C1 segment of cervical spinal cord (tissue), 14 donors: ENCODE results near the gene GRB10.

Source experiments
- DNase-seq, 14 donors: peaks; one replicate each; lab custom pipeline; 2025; lab: John Stamatoyannopoulos, UW

The GRB10 gene

GRCh38 chr7:50695026-50695425 lies 87.7 kb downstream of the GRB10 start:
- no peak for DNase-seq

GRCh38 chr7:50693455-50694130 lies 89.1 kb downstream of the GRB10 start:
- DNase-seq = no peak

GRCh38 chr7:50690541-50691011 lies 92.1 kb downstream of the GRB10 start:
- DNase-seq = peak in 5 of 14 donors; percentile 31 to 63 (median 53)

GRCh38 chr7:50688226-50688590 lies 94.5 kb downstream of the GRB10 start:
- no peak for DNase-seq

- peak in 1 of 14 donors; percentile 88 for DNase-seq
Observed at GRCh38 chr7:50687575-50688225, 95.0 kb downstream of the GRB10 start.

GRCh38 chr7:50687096-50687495 lies 95.6 kb downstream of the GRB10 start:
- DNase-seq = peak in 1 of 14 donors; percentile 72

- peak in 1 of 14 donors; percentile 40 for DNase-seq
Observed at GRCh38 chr7:50685135-50686065, 97.3 kb downstream of the GRB10 start.

GRCh38 chr7:50684713-50685075 lies 98.0 kb downstream of the GRB10 start:
- no peak for DNase-seq

- no peak for DNase-seq
Observed at GRCh38 chr7:50684011-50684712, 98.5 kb downstream of the GRB10 start.

GRCh38 chr7:50682573-50682972 lies 100.1 kb downstream of the GRB10 start:
- no peak for DNase-seq

GRCh38 chr7:50682079-50682478 lies 100.6 kb downstream of the GRB10 start:
- no peak for DNase-seq

GRCh38 chr7:50681432-50682045 lies 101.2 kb downstream of the GRB10 start:
- DNase-seq = no peak

GRCh38 chr7:50679218-50680007 lies 103.3 kb downstream of the GRB10 start:
- DNase-seq = peak in 1 of 14 donors; percentile 34

GRCh38 chr7:50678586-50678985 lies 104.1 kb downstream of the GRB10 start:
- DNase-seq = no peak

GRCh38 chr7:50677638-50677996 lies 105.1 kb downstream of the GRB10 start:
- no peak for DNase-seq

GRCh38 chr7:50676740-50677637 lies 105.7 kb downstream of the GRB10 start:
- DNase-seq = peak in 6 of 14 donors; percentile 11 to 71 (median 42)

- DNase-seq = no peak
Observed at GRCh38 chr7:50676079-50676478, 106.6 kb downstream of the GRB10 start.

- peak in 2 of 14 donors; percentile 58 to 72 for DNase-seq
Observed at GRCh38 chr7:50674896-50675835, 107.5 kb downstream of the GRB10 start.
